Left lobe of liver (tissue), 2 donors: ENCODE measurements around the gene TSPAN6. TPM values are rescaled to one million over a fixed set of nuclear protein-coding genes. Genes with fewer than 3 reads are reported as not detected.

ENCODE experiments used
- ATAC-seq: fragments of 200-7000 bp; cut with Tn5 transposase; one replicate; pipeline ENCODE4 v1.9.1; 2020; ENCODE audit warnings: mild to moderate bottlenecking, moderate library complexity
- DNase-seq: peaks from one replicate; pipeline ENCODE4 v3.0.0-alpha.2; 2020; ENCODE audit warnings: low spot score
- total RNA-seq: library from RNA; stranded (reverse); gene quantifications from one replicate; pipeline ENCODE4 v1.2.1, GENCODE V29; 2021
- donor health status: DM: no; HTN: no; CAD: no; lungs with moderate emphysema.
- donor health status: DM: no; HTN: yes; CAD: no.

The TSPAN6 gene
- total RNA-seq, 1 donor from 2014 or later: 35.2 TPM

DNA sequence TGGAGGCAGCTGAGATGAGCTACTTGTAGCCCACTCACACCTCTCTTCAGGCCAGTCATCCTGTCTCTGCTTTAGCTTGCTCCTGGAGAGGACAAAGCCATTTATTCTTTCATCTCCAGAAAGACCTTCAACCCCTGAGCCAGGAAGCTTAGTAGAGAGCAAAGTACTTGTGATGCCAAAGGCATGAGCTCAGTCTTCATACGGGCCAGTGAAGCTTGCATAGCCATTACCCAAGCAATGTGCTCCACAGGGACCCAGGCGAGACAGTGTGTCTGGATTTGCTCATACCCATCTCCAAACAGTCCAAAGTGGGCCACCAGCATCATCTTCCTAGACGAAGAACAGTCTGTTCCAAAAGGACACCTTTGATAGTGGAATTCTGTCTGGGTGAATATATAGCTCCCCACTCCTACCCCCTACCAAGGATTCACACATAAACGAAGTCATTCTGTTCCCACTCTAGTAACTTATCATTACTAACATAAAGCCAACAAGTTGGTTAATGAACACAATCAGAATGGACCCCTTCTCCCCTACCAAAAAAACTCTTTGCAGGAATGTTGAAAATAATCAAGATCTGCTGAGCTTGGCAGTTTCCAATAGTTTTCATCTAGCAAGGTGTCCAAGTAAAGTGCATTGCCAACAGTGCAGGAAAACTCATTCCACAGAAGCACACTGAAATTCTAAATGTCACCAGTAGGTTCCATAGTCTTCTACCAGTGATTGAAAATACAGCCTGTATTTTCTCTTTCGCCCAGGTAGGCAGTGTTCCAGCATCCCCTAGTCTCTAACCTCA, 45.2 kb downstream of the TSPAN6 start:
- ATAC-seq (no peak), DNase-seq (no peak)

DNA sequence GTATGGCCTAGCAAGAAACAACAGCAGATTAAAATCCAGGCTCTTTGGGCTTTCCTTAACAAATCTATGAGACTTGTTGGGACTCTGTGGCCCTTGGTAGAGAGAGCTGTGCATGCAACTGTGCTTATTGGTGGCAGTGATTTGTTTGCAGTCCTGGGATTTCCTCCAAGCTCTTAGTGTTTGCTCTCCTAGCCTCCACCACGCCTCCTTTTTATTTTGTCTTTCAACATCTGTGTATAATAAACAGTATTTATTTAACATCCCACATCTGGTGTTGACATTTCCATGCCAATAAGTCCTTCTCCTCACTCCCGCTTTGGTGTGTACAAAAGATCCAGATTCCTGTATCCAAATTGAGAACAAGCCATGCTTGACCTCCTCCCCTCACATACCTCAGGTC, 48.7 kb downstream of the TSPAN6 start:
- no peak for DNase-seq
- peak; percentile 67 for ATAC-seq

DNA sequence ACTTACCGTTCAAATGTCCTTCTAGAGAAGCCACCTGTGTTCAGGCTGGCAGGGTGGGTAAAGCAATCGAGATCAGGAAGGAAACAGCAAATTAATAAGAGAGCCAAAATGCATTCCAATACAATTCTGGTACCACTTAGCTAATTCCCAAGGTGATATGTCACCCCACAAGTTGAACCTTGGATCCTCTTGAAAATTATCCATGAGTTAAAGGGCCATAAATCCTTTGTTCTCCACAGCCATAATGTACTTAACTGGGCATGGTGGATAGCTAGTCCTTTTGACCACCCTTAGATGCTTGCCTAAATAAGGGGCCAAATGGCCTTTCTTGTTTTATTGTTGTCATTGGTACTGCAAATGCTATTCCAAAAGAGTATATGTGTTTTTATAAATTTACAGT, 49.9 kb downstream of the TSPAN6 start:
- DNase-seq: no peak
- no peak for ATAC-seq

DNA sequence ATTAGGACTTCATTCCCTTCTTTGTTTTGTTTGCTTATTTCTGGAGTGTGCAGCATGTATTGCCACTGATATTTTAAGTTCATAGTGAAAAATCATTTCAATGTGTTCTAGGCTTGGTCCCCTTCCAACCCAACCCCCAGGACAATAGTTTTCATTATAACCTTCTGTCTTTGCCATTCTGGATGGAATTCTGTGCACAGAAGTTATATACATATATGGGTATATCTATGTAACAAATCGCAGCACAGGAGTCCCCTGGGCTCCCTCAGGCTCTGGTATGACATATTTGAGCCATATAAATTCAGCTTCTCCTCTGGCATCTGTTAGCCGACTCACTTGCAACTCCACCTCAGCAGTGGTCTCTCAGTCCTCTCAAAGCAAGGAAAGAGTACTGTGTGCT, 52.0 kb downstream of the TSPAN6 start, which contains the start of gene TNMD:
TNMD (plus strand) TSS at position 326 of the 400 bp plus-strand sequence. CDS start 83 bp downstream, outside the sequence.
- ATAC-seq (no peak), DNase-seq (no peak)

Other genes starting within 250 kb of the TSPAN6 start
- 0.35 TPM for gene PCDH19, start 226.5 kb downstream of the TSPAN6 start, total RNA-seq
- gene TNMD, start 51.9 kb downstream of the TSPAN6 start, total RNA-seq: not detected
- gene SRPX2, start 7.4 kb upstream of the TSPAN6 start, total RNA-seq: 3.6 TPM
- gene SYTL4, start 95.3 kb upstream of the TSPAN6 start, total RNA-seq: 17.8 TPM
- gene CSTF2, start 183.6 kb upstream of the TSPAN6 start, total RNA-seq: 4.8 TPM
- not detected for gene NOX1, start 237.6 kb upstream of the TSPAN6 start, total RNA-seq